Right renal pelvis (tissue), 4 donors: ENCODE results near the gene AIMP1. TPM values are rescaled to one million over a fixed set of nuclear protein-coding genes. Genes with fewer than 3 reads are reported as not detected.
A peak's percentile ranks its signal among the peaks of the same experiment; 100 is the strongest.
"Not testable (repeated sequence)": the region's sequence is repeated elsewhere in the genome, so short reads cannot be mapped to it uniquely, and the experiment has no call there.

Experiments used
- DNase-seq, 4 donors: peaks; one replicate each; pipeline ENCODE4 v3.0.0-alpha.2; 2013; ENCODE audit warnings: low read depth in 4 of 4, low spot score in 3 of 4, missing footprints in 1 of 4
- polyA plus RNA-seq, 4 donors: library from polyadenylated mRNA; unstranded; fragments of 120-200 nt; gene quantifications; one replicate each; pipeline ENCODE4 v1.2.1, GENCODE V29; 2013; ENCODE audit not compliant: insufficient read length in 4 of 4

The AIMP1 gene
- polyA plus RNA-seq, 4 donors: 69.7 to 79.9 (median 74.3) TPM

DNA sequence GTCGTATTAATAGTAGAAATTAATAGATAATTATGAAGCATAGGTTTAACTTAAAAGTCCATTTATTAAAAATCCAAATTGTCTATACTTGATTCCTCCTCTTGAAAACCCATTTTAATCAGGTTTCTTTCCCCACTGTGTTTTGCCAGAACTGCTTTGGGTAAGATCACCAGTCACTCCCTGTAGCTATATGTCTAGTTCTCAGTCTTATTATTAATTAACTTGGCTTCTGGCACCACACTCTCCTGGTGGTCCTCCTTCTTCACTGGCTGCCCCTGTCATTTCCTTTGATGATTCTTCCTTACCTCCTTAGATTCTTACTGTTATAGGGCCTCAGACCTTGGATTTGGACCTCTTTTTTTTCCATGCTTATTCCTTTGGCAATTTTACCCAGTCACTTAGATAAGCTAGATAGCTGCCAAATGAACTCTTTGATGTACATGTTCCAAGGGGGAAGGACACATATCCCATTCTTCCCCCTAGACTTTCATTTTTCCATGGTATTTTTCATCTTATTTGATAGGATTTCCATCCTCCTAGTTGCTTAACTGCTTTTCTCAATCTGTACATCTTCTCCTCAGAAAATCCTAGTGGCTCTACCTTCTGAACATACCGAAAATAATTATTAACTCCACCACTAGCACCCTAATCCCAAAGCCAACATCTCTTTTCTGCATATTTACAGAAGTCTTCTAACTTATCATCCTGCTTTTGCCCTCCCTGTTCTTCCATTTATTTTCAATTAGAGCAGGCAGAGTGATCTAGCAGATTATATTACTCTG lies 27.7 kb downstream of the AIMP1 start:
- DNase-seq: no peak

DNA sequence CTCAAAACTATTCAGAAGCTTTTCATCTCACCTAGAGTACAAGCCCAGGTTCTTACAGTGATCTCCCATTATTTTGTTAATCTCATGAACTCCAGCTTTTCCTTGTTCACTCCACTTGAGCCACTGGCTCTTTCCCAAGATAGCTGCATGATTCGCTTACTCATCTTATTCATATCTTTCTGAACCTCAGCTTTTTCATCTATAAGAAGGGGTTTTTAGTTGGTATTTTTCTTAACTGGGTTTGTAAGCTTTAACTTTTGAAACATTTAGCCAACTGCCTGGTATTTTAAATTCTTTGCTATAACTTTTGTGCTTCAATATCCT lies 28.3 kb downstream of the AIMP1 start:
- DNase-seq: no peak

DNA sequence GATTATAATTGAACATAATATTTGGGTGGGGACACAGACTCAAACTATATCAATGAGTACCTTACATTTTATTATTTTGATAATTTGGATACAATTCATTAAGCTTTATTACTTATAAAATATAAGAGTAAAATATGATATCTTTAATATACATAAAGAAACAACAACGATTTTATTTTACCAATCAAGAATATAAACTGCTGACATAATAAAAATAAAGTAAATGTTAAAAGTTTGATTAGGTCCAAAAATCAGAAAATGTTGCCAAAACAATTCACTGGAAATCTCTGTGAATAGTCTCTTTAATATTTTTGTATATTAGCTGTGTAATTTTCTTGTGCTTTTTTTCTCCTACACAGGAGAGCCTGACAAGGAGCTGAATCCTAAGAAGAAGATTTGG lies 30.8 kb downstream of the AIMP1 start:
- DNase-seq: no peak

DNA sequence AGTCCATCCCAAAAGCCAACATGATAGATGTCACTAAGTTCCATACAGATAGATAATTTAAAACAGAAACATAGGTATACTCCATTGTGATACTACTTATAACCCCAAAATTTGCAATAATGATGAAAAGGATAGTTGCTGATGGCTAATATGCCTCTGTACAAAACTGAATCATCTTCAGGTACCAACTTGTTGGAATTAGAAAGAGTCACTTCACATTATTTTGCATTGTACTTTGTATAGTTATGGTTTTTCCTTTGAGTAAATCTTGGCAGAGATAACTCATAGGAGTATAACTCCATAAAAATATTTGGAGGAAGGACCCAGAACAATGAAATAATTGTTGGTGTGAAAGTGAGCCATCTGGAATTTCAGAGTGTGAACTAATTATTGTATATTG lies 34.7 kb downstream of the AIMP1 start:
- DNase-seq: no peak

DNA sequence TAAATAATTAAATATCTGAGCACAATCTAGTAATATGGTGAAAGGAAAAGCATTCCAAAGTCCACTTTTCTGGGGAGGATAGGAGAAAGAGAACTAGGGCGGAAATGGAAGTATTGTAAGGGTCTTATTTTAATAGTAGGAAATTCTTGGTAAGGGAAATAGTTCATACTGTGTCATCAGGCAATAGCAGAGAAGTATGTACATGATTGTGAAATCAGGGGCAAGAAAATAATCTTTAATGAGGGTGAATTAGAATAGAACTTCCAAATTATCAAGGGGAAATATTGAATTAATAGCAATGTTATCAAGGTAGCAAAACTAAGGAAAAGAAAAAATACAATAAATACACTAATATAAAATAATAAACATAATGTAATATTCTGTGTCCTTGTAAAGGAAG lies 37.4 kb downstream of the AIMP1 start:
- no peak for DNase-seq

DNA sequence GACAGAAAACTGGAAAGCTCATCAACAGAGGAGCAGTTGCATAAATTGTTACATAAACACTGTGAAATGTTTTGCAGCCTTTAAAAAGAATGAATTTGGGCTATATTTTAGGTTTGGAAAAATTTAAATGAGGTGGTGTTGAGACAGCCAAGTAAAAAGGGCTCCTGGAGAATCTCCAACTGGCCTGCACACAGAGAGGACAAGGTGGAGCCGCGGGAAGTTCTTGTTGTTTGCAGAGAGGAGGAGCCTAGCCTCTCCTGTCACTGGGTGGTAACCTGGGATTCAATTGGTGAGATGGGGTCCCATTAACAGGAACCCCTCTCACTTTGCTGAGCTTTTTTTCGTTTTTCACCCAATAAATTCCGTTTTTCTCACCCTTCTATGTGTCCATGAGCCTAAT lies 38.8 kb downstream of the AIMP1 start:
- DNase-seq: no peak

DNA sequence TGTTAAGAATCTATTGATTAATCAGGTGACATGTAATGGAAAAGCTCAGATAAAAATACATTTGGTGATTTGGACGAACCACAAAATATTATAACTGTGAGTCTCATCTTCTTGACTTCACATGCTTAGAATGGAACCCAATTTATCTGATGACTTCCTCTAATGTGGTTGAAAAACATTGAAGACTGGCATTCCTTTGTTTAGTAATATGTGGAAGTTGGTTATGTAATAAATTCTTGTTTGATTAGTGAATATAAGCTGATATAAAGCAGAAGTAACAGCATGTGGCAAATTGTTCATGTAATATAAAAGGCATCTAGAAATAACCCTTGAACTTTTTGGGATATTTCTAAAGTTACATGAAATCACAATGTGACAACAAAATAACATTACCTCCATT lies 42.5 kb downstream of the AIMP1 start:
- no peak for DNase-seq

DNA sequence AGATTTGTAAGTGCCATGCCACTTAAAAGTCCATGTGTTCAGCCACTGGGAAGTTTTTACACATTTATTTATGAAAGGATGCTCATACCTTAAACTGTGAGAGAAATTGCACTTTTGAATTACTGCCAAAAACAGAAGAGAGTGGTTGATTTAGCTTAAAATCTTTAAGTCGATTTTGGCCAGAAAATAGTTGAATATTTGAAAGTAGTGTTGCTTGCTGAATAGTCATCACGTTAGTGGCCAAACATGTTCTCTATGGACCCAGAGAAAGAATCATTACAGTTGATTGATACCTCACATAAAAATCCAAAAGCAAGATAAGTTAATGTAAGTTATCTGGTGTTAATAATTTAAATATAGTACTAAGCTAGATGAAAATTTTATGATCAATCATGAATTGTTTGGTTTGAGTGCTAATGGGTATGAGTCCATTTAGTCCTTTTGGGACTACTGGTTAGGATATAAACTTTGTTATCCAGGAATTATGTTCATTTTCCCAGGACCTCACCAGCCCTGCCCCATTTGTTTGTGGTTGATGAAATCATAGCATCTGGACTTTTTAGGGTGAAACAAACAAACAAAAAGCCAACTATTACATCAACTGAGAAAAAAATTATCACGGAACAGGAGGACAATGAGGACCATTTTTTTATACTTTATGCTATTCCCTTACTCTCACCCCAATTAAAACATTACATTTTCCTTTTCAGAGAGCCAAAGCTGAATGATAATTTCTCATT lies 45.9 kb downstream of the AIMP1 start:
- no peak for DNase-seq

DNA sequence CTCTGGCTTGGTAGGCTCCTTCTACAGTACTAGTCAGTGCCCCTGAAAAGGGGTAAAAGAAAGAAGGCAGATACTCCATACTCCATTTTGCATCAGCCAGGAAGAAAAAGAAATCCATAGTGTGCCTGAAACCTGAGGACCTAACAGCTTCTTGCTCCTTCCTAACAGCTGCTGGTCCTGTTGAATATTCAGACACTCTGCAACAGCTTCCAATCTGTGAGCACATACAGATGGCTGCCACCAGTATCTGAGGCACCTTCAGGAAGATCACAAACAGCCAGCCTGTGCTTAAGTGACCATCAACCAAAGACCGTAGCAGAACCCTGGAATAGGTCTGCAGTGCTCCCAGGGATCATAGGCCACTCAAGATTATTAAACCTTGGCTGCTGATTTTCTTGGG lies 47.9 kb downstream of the AIMP1 start:
- DNase-seq: no peak

DNA sequence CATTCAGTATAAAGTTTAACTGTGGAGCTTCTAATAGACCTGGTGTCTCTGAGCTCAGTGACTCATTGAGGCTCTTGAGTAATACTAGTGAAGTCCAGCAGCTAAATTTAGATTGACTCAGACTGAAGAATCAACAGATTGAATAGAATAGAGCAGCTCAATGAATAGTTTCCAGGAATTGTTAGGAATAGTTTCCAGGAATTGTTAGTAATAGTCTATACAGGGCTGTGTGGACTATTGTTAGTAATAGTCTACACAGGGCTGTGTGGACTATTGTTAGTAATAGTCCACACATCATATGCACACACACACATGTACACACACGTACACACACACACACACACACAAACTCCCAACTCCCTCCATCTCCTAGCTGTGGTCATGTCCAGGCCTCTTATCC lies 49.3 kb downstream of the AIMP1 start:
- no peak for DNase-seq

DNA sequence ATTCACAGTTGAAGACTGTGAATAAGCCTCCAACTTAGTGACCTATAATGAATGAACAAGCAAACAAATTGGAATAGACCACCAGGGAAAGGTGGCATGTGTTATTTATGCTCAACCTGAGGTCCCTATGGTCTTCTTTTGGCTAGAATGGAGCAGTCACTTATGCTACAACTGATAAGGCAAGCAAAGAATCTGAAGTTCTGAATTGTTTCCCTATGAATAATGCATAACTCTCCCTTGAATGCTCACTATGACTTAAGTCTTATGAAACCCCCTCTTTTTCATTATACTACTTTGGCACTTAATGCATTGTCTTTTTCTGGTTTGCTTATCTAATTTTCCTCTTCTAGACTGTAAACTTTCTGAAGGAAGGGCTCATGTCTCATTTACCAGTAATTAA lies 49.7 kb downstream of the AIMP1 start:
- DNase-seq: no peak

DNA sequence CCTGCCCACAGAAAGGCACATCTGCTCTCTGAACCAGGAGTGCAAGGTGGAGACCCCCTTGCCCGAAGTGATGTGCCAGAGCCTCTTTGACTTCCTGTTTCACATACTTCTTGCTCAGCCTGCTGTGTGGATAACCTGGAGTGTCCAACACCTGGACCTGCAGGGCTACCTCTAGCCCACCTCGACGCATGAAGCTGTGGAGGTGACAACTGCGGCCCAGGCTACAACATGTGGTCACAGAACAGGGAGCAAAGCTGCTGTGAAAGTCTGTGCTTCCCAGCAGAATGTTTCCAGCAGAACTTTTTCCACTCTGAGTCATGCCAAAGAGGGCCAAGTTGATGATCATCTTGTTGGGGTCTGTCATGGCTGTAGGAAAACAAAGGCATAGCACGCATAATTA lies 50.7 kb downstream of the AIMP1 start:
- DNase-seq: no peak

DNA sequence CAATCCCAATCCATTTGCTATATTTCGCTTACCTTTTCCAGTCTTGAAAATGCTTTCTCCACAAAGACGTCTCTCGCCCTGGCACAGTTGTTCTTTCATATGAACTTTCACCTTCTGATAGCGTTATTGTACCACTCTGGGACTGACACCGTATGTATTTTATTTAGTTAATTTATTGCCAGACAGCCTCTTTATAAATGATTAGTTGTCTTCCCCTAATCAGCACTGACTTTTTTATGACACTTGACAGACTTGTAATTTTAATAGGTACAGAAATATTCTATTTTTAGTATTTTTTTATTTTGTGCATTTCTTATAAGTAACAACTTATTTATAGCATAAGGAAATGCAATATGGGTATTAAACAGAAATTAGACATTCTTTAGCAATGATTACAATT lies 52.3 kb downstream of the AIMP1 start, which contains the start of gene GIMD1:
TSS of gene GIMD1 (minus strand) at position 101 of the 400 bp plus-strand sequence. CDS start 1,343 bp downstream, outside the sequence.
- DNase-seq: no peak

DNA sequence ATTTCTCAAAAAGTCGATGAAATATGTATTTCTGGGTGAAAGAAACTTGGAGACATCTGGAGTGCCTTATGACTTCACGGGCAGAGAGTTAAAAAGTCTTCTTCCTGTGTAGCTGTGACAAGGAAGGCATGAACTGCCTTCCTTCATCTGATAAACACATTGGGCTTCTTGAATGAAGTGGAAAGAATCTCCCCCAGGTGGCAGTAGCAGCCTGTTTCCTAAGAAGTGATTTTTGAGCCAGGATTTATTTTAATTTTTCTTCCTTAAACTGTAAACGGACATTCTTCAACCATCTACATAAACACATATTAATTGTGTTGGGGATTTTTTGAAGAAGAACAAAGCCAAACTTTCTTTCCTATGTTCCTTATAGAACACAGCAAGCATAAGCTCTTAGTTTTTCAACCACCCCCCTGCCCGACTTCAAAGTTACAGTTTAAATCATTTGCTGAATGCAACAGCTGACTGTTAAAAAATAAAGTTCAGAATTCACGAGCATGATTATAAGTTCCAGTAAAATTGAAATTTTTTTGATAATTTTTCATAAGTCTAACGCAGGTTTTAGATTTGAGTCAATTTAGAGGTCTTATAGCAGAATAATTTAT lies 53.2 kb downstream of the AIMP1 start:
- DNase-seq: peak; percentile 36 to 59 (median 54)

DNA sequence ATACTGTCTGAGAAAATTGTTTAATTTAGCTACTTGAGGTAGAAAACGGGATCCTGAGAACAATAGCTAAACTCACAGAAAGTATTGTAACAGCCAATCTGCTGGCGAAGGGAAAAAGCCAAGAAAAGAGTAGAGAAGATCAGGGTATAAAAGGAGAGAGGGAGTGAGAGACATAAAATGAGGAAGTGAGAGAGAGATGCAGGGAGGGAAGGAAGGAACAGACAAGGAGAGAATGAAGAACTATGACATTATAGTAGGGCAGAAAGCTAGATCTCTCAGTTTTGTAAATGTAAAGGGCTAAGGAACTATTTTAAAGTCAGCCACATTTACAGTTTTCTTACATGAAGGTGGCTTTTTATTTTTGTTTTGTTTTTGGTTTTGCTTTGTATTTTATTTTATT lies 53.9 kb downstream of the AIMP1 start:
- no peak for DNase-seq

DNA sequence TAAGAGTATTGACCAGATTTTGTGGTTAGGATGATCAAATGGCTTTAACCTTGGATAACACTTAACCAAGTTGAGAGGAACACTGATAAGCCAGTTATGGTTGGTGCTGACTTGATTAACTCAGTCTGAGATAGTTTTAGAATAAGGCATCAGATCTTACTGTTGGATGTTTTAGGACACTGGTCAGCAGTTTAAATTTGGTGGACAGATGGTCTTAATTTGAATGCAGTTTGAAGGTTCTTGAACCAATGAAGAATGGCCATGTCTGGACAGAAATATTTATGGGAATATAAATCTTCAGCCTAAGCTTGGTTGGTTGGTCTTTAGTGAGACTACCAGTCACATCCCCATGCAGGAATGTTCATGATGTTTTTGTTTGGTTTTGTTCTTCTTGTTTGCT lies 54.8 kb downstream of the AIMP1 start:
- DNase-seq: no peak

DNA sequence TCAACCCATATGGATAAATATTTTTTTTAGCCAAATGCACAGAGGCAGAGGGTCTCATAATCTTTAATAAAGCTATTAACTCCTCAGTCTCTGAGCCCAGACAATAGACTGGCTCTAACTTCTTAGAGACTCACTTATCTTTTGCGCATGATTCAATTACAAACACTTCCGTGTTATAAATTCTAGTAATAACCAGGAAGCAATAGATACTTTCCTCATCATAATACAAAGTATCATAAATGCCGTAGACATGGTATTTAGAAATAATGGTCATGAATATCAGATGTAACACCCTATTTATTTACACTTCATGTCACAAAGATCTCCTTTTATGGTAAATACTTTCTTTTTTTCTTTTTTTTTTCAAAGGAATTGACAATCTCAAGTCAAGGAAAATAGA lies 56.7 kb downstream of the AIMP1 start:
- DNase-seq: no peak

DNA sequence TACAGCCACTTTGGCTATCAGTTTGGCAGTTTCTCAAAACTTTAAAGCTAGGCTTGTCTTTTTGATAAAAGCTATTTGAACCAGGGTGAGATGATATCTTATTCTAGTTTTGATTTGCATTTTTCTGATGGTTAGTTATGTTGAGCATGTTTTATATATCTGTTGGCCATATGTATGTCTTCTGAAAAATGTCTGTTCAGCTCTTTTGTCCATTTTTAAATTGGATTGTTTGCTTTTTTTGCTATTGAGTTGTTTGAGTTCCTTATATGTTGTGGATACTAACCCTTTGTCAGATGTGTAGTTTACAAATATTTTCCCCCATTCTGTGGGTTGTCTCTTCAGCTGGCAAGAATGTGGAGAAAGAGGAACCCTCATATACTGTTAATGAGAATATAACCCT lies 63.8 kb downstream of the AIMP1 start:
- DNase-seq: no peak

DNA sequence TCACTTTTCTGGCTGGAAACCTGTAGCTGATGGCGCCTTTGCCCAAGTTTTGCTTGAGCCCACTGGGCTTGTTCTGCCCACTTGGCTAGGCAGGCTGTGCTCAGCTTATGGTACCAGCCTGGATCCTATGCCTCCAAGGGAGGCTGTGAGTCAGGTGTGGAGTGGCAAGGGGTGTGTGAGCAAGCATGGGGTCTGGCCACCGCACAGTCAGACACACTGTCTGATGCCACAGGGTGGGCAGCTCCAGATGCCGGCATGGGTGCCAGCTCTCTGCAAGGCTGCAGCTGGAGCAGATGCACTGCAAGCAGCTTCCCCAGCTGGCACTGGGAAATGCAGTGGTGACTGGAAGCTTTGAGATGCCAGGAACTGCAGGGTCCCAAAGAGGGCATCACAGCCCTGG lies 68.5 kb downstream of the AIMP1 start:
- no peak for DNase-seq

DNA sequence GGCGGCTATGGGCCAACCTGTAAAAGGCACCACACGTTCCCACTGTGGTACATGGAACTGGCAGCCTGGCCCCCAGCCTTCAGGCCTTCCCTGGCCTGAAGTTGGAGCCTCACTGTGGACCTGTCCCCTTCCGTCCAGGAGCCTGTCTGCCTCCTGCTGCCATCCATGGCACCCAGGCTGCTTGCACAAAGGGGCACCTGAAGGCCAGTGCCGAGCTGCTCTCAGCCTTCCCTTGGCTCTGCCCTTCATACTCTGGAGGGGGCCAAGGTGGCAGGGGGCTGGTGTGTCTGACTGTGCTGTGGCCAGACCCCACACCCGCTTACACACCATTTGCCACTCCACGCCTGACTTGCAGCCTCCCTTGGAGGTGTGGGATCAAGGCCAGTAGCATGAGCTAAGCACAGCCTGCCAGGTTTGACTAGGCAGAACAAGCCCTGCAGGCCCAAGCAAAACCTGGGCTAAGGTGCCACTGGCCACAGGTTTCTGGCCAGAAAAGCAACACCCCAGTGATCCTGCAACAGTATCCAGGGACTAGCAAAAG lies 69.6 kb downstream of the AIMP1 start:
- DNase-seq: no peak

DNA sequence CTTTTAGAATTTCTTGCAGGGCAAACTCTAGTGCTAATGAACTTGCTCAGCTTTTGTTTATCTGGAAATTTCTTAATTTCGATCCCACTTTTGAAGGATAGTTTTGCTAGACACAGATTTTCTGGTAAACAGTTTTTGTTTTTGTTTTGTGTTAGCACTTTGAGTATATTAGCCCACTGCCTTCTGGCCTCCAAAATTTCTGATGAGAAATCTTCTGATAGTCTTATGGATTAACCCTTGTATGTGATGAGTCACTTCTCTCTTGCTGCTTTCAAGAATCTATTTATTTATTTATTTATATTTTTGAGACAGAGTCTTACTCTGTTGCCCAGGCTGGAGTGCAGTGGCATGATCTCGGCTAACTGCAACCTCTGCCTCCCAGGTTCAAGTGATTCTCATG lies 79.2 kb downstream of the AIMP1 start:
- DNase-seq: no peak

DNA sequence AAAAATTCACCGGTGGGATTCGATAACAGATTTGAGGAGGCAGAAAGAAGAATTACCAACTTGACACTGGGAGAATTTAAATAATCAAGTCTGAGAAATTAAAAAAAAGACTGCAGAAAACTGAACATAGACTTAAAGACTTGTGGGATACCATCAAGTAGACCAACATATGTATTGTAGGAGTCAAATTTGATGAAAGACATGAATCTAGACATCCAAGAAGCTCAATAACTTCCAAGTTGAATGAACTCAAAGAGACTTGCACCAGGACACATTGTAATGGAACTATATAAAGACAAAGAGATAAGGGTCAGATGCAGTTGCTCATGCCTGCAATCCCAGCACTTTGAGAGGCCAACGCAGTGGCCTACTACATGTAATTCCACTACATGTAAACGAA lies 82.5 kb downstream of the AIMP1 start:
- not testable (repeated sequence) for DNase-seq
